NCI-H187 treated with DMSO at 0.1 percent for 48 hours (cell line): ENCODE measurements around the gene PRSS53.

Source experiments
- DNase-seq: peaks from one replicate; lab custom pipeline; 2025; lab: John Stamatoyannopoulos, UW

Gene PRSS53

GRCh38 chr16:31078597-31079341, 10.0 kb downstream of the PRSS53 start:
- DNase-seq = no peak

DNA sequence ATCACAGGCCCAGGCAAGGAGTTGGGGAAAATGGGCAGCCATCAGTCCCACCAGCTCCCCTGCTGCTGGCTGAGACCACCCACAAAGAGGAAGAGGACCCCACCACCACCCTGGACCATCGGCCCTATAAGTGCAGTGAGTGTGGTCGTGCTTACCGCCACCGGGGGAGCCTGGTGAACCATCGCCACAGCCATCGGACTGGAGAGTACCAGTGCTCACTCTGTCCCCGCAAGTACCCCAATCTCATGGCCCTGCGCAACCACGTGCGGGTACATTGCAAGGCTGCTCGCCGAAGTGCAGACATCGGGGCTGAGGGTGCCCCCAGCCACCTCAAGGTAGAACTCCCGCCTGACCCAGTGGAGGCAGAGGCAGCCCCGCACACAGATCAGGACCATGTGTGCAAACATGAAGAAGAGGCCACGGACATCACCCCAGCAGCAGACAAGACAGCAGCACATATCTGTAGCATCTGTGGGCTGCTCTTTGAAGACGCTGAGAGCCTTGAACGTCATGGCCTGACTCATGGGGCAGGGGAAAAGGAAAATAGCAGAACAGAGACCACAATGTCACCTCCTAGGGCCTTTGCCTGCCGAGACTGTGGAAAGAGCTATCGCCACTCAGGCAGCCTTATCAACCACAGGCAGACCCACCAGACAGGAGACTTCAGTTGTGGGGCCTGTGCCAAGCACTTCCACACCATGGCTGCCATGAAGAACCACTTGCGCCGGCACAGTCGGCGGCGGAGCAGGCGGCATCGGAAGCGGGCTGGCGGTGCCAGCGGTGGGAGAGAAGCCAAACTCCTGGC, 10.9 kb downstream of the PRSS53 start:
- DNase-seq = no peak

DNA sequence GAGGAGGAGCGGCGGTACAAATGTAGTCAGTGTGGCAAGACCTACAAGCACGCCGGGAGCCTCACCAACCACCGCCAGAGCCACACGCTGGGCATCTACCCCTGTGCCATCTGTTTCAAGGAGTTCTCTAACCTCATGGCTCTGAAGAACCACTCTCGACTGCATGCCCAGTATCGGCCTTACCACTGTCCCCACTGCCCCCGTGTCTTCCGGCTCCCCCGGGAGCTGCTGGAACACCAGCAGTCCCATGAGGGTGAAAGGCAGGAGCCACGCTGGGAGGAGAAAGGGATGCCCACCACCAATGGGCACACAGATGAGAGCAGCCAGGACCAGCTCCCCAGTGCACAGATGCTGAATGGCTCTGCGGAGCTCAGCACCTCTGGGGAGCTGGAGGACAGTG, 11.7 kb downstream of the PRSS53 start:
- DNase-seq = no peak

DNA sequence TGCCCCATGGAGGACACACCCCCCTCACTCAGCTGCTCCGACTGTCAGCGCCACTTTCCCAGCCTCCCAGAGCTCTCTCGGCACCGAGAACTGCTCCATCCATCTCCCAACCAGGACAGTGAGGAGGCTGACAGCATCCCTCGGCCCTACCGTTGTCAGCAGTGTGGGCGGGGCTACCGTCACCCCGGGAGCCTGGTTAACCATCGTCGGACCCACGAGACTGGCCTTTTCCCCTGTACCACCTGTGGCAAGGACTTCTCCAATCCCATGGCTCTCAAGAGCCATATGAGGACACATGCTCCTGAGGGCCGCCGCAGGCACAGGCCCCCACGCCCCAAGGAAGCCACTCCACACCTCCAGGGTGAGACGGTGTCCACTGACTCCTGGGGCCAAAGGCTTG, 12.4 kb downstream of the PRSS53 start:
- no peak for DNase-seq

DNA sequence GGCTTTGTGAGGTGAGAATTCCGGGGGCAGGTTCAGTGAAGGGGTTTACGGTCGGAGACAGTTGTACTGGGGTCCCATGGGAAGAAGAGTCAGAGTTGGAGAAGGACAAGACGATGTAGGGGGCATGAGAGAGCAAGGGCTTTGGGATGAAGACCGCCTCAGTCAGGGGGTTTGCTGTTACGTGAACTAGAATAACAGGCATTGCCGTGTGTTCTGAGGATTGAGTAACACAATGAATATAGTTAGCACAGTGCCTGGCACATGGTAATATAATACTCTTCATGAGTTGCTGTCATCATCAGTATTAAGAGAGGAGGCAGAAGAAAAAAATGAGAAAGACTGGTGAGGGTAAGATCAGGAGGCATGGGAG, 13.9 kb downstream of the PRSS53 start:
- DNase-seq = no peak

DNA sequence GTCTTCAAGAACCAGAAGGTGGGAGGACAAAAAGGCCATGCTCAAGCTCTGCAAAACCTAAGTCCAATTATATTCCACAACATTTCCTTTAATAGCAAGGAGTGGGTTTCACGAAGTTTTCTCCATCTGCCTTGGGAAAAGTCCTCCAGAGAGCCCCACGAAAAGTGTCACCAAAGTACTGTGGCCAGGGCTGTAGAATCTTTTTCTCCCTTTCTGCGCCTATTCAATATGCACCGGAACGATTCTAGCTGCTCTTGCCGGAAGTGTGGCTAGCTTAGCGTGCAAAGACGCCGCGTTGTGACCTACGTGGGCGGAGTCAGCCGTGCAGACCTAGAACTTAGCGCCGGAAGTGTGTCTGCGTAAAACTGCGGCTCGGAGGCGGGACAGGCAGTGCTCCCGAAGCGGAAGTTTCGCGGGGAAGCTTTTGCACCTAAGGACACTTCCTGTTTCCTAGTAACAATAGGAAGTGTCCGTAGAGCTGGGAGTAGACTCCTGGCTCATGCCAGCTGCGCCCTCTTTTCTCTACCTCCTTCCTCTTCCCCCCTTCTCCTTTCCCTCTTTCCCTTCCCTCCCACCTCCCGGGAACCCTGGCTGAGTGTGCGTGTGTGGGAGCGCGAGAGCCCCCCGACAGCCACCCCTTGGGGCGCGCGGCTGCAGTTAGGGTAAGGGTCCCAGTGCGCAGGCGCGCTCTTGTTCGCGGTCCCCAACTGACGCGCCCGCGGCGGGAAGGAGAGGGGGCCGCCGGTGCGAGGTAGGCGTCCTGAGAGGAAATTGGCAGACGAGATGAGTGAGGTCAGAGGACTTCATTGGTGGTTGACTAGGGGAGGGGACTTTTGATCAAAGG, 14.6 kb downstream of the PRSS53 start, which contains the start of the genes ZNF646 and ZNF668:
ZNF646 (plus strand) TSS at position 453 of the 844 bp plus-strand sequence. CDS start 1,903 bp downstream, outside the sequence.
ZNF668 (minus strand) TSS at position 271 of the 844 bp plus-strand sequence. CDS start 9,781 bp downstream, outside the sequence.
- peak; percentile 90 for DNase-seq

DNA sequence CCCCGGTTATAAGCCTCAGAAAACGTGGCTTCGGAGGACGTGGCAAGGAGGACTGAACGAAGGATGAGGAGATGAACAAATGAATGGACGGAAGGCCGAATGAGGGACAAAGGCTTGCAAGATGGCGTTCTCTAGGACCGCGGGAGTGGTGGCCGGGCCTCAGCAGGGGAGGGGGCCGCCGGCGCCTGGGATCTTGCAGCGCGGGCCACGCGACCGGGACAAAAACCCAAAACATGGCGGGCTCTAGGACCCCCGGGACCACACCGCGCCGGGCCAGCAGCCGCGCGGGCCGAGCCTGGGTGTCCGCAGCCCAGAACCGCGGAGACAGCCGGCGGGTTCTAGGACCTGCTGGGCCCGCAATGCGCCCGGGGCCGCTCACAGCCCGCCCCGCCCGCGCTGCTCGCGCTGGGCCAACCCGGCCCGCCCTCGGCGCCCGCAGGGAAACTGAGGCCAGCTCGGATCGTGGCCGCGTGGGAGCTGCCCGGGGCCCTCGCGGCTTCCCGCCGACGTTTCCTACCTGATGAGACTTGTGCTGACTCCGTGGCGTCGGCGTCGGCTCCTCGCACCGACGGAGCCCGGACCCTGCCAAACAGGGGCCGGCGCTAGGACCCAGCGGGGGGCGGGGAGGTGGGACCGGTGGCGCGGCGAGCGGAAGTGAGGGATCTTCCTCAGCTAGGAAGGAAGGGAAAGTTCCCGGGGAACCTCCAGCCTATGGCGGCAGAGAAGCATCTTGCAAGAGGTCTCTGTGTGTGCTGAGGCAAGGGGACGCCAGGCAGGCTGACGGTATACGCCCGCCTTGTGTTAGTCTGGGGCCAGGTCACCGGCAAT, 15.4 kb downstream of the PRSS53 start:
- no peak for DNase-seq

- no peak for DNase-seq
These were observed 16.1 kb downstream of the PRSS53 start for GRCh38 chr16:31072540-31073141.

DNA sequence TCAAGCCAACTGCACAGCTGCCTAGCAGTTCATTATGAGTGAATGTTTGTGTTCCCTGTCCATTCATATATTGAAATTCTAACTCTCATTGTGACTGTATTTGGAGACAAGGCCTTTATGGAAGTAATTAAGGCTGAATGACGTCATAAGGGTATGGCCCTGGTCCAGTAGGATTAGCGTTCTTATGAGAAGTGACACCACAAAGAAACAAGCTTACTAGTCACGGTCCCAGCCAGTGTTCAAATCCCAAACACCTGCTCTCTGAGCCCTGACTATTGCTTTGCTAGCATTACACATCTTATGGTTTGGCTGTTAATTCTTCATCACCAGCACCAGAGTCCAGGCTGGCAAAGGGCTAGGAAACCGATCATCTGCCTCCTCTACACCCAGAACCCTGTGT, 16.9 kb downstream of the PRSS53 start:
- DNase-seq = no peak

- DNase-seq = no peak
These were observed 21.4 kb downstream of the PRSS53 start for GRCh38 chr16:31067342-31067741.

GRCh38 chr16:31064882-31065461, 23.8 kb downstream of the PRSS53 start:
- DNase-seq = no peak

- no peak for DNase-seq
These were observed 24.7 kb downstream of the PRSS53 start for GRCh38 chr16:31063843-31064611.

- no peak for DNase-seq
These were observed 25.3 kb downstream of the PRSS53 start for GRCh38 chr16:31063495-31063842.

DNA sequence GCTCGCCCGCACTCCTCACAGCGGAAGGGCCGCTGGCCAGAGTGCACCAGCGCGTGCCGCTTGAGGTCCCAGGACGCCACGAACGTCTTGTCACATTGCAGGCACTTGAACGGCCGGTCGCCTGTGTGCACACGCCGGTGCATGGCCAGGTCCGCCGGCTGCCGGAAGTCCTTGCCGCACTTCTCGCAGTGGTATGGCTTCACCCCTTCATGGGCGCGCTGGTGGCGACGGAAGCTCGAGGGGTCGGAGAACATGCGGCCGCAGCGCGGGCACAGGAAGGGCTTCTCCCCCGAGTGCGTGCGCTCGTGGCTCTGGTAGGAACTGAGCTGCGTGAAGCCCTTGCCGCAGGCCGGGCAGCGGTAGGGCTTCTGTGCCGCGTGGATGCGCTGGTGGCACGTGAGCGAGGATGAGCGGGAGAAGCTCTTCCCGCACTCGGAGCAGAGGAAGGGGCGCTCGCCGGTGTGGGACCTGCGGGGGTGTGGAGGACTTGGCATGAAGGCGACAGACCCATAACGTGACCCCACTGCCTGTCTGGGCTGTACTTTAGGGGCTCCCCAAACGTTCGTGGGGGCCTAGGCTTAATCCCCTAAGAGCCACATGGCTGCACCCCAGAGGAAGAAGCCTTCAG, 26.8 kb downstream of the PRSS53 start:
- DNase-seq = no peak

DNA sequence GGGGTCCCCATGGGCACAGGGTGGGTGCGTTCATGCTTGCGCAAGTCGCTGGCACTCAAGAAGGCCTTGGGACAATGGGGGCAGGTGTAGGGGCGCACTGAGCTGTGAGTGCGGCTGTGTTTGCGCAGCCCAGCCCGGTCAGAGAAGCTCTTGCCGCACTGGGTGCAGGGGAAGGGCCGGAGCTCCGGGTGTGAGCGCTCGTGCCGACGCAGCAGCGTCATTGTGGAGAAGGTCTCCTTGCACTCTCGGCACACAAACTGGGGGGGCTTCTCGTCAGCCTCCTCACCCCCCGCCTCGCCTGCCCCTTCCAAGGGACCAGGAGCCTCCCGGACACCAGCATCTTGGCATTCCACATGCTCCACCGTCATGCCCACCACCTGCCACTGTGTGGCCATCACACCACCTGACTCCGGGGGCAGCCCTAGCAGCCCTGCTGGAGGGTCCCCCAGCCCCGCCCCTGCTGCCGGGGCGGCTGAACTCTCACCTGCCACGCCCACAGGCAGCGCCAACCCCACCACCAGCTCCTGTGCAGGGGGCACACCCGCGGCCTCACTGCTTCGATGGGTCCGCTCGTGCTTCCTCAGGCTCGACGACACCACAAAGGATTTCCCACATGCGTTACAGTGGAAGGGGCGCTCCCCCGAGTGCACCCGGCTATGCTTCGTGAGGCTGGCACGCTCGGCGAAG, 27.5 kb downstream of the PRSS53 start:
- no peak for DNase-seq

DNA sequence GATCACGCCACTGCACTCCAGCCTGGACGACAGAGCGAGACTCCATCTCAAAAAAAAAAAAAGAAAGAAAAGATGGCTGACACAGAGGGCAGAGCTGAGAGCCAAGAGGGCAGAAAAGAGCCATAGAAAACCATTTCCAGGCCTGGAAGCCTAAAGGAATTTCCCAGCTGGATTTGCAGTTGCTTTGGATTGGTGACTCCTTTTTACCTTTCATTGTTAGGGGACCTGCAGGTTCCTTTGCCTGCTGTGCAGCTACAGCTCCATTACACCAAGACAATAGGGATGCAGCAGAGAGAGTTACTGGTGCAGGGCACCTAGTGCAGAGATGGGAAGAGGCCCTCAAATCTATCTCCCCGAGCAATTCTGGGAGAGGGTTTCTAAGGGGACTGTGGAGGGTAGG, 33.1 kb downstream of the PRSS53 start:
- no peak for DNase-seq

GRCh38 chr16:31052114-31052513, 36.6 kb downstream of the PRSS53 start:
- DNase-seq = no peak

GRCh38 chr16:31050280-31051030, 38.3 kb downstream of the PRSS53 start:
- no peak for DNase-seq
